Measurements from ENCODE around the gene NR1I2.

DNA sequence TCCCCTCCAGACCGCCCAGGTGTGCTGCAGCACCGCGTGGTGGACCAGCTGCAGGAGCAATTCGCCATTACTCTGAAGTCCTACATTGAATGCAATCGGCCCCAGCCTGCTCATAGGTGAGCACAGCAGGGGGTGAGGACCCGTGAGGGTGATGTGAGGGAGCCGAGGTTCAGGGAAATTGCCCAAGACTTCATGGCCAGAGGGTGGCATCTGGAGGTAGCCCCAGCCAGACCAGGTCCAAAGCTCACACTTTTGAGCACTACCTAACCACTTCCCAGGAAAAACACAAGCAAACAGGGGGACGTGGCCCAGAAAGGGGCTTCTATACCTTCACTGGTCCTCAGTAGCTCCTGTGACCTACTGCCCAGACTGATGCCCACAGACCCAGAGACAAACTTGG lies 33.8 kb downstream of the NR1I2 start:
- no peak for TF ChIP-seq EZH2 (IDR thresholded peaks at IDR 0.05)
- TF ChIP-seq POLR2AphosphoS5 (IDR thresholded peaks at IDR 0.05; ENCODE audit: borderline replicate concordance, low read depth, low read length), result no peak
- no peak for TF ChIP-seq FOXP2 (optimal IDR thresholded peaks at IDR 0.05; ENCODE audit: control extremely low read depth, extremely low read length, insufficient read depth)
